HG03039 (cell line): ENCODE results near the gene DDR2.

Experiments
- ATAC-seq: cut with Tn5 transposase; IDR thresholded peaks from one replicate; pipeline ENCODE4 v1.9.1; 2021; ENCODE audit warnings: mild to moderate bottlenecking, moderate library complexity; ENCODE audit not compliant: unreplicated experiment

DDR2 gene

GRCh38 chr1:162670928-162671663 lies 38.8 kb downstream of the DDR2 start:
- no peak for ATAC-seq

GRCh38 chr1:162671664-162672410 lies 39.6 kb downstream of the DDR2 start:
- no peak for ATAC-seq

- ATAC-seq: no peak
Measured at GRCh38 chr1:162672622-162673260, 40.5 kb downstream of the DDR2 start.

- ATAC-seq: no peak
Measured at GRCh38 chr1:162674034-162674608, 41.9 kb downstream of the DDR2 start.

GRCh38 chr1:162676087-162676486 lies 43.8 kb downstream of the DDR2 start:
- no peak for ATAC-seq

GRCh38 chr1:162676750-162677149 lies 44.5 kb downstream of the DDR2 start:
- no peak for ATAC-seq

GRCh38 chr1:162677607-162678371 lies 45.5 kb downstream of the DDR2 start:
- ATAC-seq: no peak

- no peak for ATAC-seq
Measured at GRCh38 chr1:162678439-162678838, 46.2 kb downstream of the DDR2 start.

- no peak for ATAC-seq
Measured at GRCh38 chr1:162679298-162679697, 47.0 kb downstream of the DDR2 start.

GRCh38 chr1:162680419-162681121 lies 48.3 kb downstream of the DDR2 start:
- ATAC-seq: no peak

GRCh38 chr1:162681122-162681436 lies 48.8 kb downstream of the DDR2 start:
- ATAC-seq: no peak

GRCh38 chr1:162682013-162682419 lies 49.8 kb downstream of the DDR2 start:
- ATAC-seq: no peak

- ATAC-seq: no peak
Measured at GRCh38 chr1:162687870-162688269, 55.6 kb downstream of the DDR2 start.

GRCh38 chr1:162688521-162688920 lies 56.3 kb downstream of the DDR2 start:
- ATAC-seq: no peak

GRCh38 chr1:162688931-162689330 lies 56.7 kb downstream of the DDR2 start:
- no peak for ATAC-seq

- ATAC-seq: no peak
Measured at GRCh38 chr1:162689745-162690671, 57.7 kb downstream of the DDR2 start.

GRCh38 chr1:162690672-162691434 lies 58.6 kb downstream of the DDR2 start:
- ATAC-seq: no peak

GRCh38 chr1:162691999-162692575 lies 59.8 kb downstream of the DDR2 start:
- ATAC-seq: no peak
